Ectodermal cell (in vitro differentiated cells): Measurements from ENCODE around the gene MIOX.

Experiments used
- H3K27ac ChIP-seq: 2 replicates; pipeline ENCODE4 v1.7.0; 2013; ENCODE audit warnings: mild to moderate bottlenecking, low read depth, low read length; ENCODE audit not compliant: insufficient read depth, poor library complexity, severe bottlenecking
- H3K27me3 ChIP-seq: 2 replicates; pipeline ENCODE4 v1.7.0; 2013; ENCODE audit warnings: mild to moderate bottlenecking, low read length; ENCODE audit not compliant: insufficient read depth, control insufficient read depth, poor library complexity, severe bottlenecking
- H3K36me3 ChIP-seq: one replicate; pipeline ENCODE4 v1.7.0; 2013; ENCODE audit warnings: low read length; ENCODE audit not compliant: control insufficient read depth, insufficient read depth
- H3K4me1 ChIP-seq: one replicate; pipeline ENCODE4 v1.7.0; 2013; ENCODE audit warnings: low read length; ENCODE audit not compliant: control insufficient read depth, insufficient read depth
- H3K4me3 ChIP-seq: 2 replicates; pipeline ENCODE4 v1.7.0; 2013; ENCODE audit warnings: low read depth, low read length, control low read depth; ENCODE audit not compliant: insufficient read depth
- H3K9me3 ChIP-seq: 2 replicates; pipeline ENCODE4 v1.7.0; 2013; ENCODE audit warnings: mild to moderate bottlenecking, low read length, moderate library complexity; ENCODE audit not compliant: control insufficient read depth
- WGBS, 2 experiments: methylation state at CpG; one replicate each; pipeline ENCODE4 v1.1.7; 2013; ENCODE audit warnings: missing lambda C conversion rate in 2 of 2; 5-methylcytosine and 5-hydroxymethylcytosine counted together

The MIOX gene

GRCh38 chr22:50490531-50491308 is 4.1 kb downstream of the MIOX start:
- no peak overlapping the region for H3K27ac ChIP-seq
- 90 to 92% methylated on average over 27 of the region's 27 CpGs for WGBS, 2 experiments

GRCh38 chr22:50497093-50497492 is 10.4 kb downstream of the MIOX start:
- Histone ChIP-seq H3K27ac (no peak overlapping the region), H3K27me3 (no peaks in the 10 kb centered on the region), H3K36me3 (no peaks in the 10 kb centered on the region), H3K4me3 (no peak overlapping the region), H3K4me1 (no peaks in the 10 kb centered on the region), H3K9me3 (no peaks in the 10 kb centered on the region)
- WGBS, 2 experiments = 92 to 93% methylated on average over 6 of the region's 6 CpGs

More at GRCh38 chr22:50490531-50491308, 4.1 kb downstream of the MIOX start:
- Histone ChIP-seq H3K4me3 (no peak overlapping the region), H3K9me3 (no peaks in the 10 kb centered on the region), H3K27me3 (no peaks in the 10 kb centered on the region), H3K4me1 (no peaks in the 10 kb centered on the region), H3K36me3 (no peaks in the 10 kb centered on the region)

GRCh38 chr22:50498322-50498890 is 11.7 kb downstream of the MIOX start:
- H3K36me3 ChIP-seq = no peaks in the 10 kb centered on the region
- no peaks in the 10 kb centered on the region for H3K4me1 ChIP-seq
- no peak overlapping the region for H3K4me3 ChIP-seq
- no peak overlapping the region for H3K27ac ChIP-seq
- no peaks in the 10 kb centered on the region for H3K9me3 ChIP-seq
- no peaks in the 10 kb centered on the region for H3K27me3 ChIP-seq
- 29 to 32% methylated on average over 13 of the region's 13 CpGs for WGBS, 2 experiments

- Histone ChIP-seq H3K36me3 (peaks cover 3% of the 10 kb centered on the region), H3K9me3 (no peaks in the 10 kb centered on the region), H3K4me1 (no peaks in the 10 kb centered on the region), H3K27ac (no peak overlapping the region), H3K27me3 (no peaks in the 10 kb centered on the region), H3K4me3 (no peak overlapping the region)
- WGBS, 2 experiments = 95 to 96% methylated on average over 12 of the region's 12 CpGs
Measured at GRCh38 chr22:50500452-50500851, 13.8 kb downstream of the MIOX start.

GRCh38 chr22:50502096-50502495 is 15.4 kb downstream of the MIOX start:
- no peak overlapping the region for H3K4me3 ChIP-seq
- 93 to 94% methylated on average over 6 of the region's 6 CpGs for WGBS, 2 experiments
- no peak overlapping the region for H3K27ac ChIP-seq
- H3K36me3 ChIP-seq = peaks cover 4% of the 10 kb centered on the region
- H3K4me1 ChIP-seq = no peaks in the 10 kb centered on the region
- no peaks in the 10 kb centered on the region for H3K9me3 ChIP-seq
- no peaks in the 10 kb centered on the region for H3K27me3 ChIP-seq

GRCh38 chr22:50502628-50503474 is 16.2 kb downstream of the MIOX start:
- WGBS, 2 experiments = 93 to 96% methylated on average over 24 of the region's 24 CpGs
- Histone ChIP-seq H3K4me3 (no peak overlapping the region), H3K4me1 (no peaks in the 10 kb centered on the region), H3K36me3 (peaks cover 4% of the 10 kb centered on the region), H3K9me3 (no peaks in the 10 kb centered on the region), H3K27me3 (no peaks in the 10 kb centered on the region), H3K27ac (no peak overlapping the region)

GRCh38 chr22:50503475-50504145 is 17.0 kb downstream of the MIOX start:
- no peak overlapping the region for H3K4me3 ChIP-seq

GRCh38 chr22:50504369-50505211 is 17.9 kb downstream of the MIOX start:
- peaks cover 8% of the 10 kb centered on the region for H3K4me1 ChIP-seq
- H3K27me3 ChIP-seq = no peaks in the 10 kb centered on the region
- 94 to 95% methylated on average over 42 to 43 of the region's 44 CpGs for WGBS, 2 experiments
- no peak overlapping the region for H3K27ac ChIP-seq
- peaks cover 4% of the 10 kb centered on the region for H3K36me3 ChIP-seq
- no peaks in the 10 kb centered on the region for H3K9me3 ChIP-seq
- no peak overlapping the region for H3K4me3 ChIP-seq

More at GRCh38 chr22:50503475-50504145, 17.0 kb downstream of the MIOX start:
- 94 to 95% methylated on average over 24 of the region's 26 CpGs for WGBS, 2 experiments
- peaks cover 4% of the 10 kb centered on the region for H3K36me3 ChIP-seq
- H3K27ac ChIP-seq = no peak overlapping the region
- no peaks in the 10 kb centered on the region for H3K4me1 ChIP-seq
- no peaks in the 10 kb centered on the region for H3K27me3 ChIP-seq
- no peaks in the 10 kb centered on the region for H3K9me3 ChIP-seq

- Histone ChIP-seq H3K9me3 (no peaks in the 10 kb centered on the region), H3K4me1 (peaks cover 9% of the 10 kb centered on the region), H3K4me3 (no peak overlapping the region), H3K27me3 (no peaks in the 10 kb centered on the region), H3K27ac (no peak overlapping the region), H3K36me3 (peaks cover 4% of the 10 kb centered on the region)
- WGBS, 2 experiments = 92 to 93% methylated on average over 14 of the region's 14 CpGs
Measured at GRCh38 chr22:50505276-50505775, 18.7 kb downstream of the MIOX start.
